Measurements from ENCODE around the gene PPFIA1.

Gene PPFIA1

GRCh38 chr11:70233511-70233934 is 37.0 kb upstream of the PPFIA1 start:
- Histone ChIP-seq H3K27me3 (ENCODE audit: control insufficient read depth in 1 of 2, insufficient read depth in 2 of 2, low read length in 2 of 2) (peaks cover 0 to 2% of the 10 kb centered on the region in 2 donors), H3K4me1 (ENCODE audit: control insufficient read depth in 1 of 2, insufficient read depth in 2 of 2, low read length in 2 of 2) (peaks cover 0 to 9% of the 10 kb centered on the region in 2 donors), H3K27ac (ENCODE audit: low read depth, low read length) (no peak overlapping the region), H3K9ac (ENCODE audit: low read depth in 1 of 2, low read length in 2 of 2) (no peak overlapping the region), H3K9me3 (ENCODE audit: control insufficient read depth in 1 of 2, low read length in 2 of 2) (no peaks in the 10 kb centered on the region), H3K36me3 (ENCODE audit: control insufficient read depth in 1 of 2, insufficient read depth in 2 of 2, low read length in 2 of 2) (no peaks in the 10 kb centered on the region), H3K4me3 (ENCODE audit: low read depth in 1 of 2, low read length in 2 of 2) (no peak overlapping the region)

GRCh38 chr11:70233962-70234361 is 36.5 kb upstream of the PPFIA1 start:
- Histone ChIP-seq H3K9ac (ENCODE audit: low read depth in 1 of 2, low read length in 2 of 2) (no peak overlapping the region), H3K27ac (ENCODE audit: low read depth, low read length) (no peak overlapping the region), H3K4me1 (ENCODE audit: control insufficient read depth in 1 of 2, insufficient read depth in 2 of 2, low read length in 2 of 2) (peaks cover 0 to 9% of the 10 kb centered on the region in 2 donors), H3K27me3 (ENCODE audit: control insufficient read depth in 1 of 2, insufficient read depth in 2 of 2, low read length in 2 of 2) (peaks cover 0 to 2% of the 10 kb centered on the region in 2 donors), H3K9me3 (ENCODE audit: control insufficient read depth in 1 of 2, low read length in 2 of 2) (no peaks in the 10 kb centered on the region), H3K4me3 (ENCODE audit: low read depth in 1 of 2, low read length in 2 of 2) (no peak overlapping the region), H3K36me3 (ENCODE audit: control insufficient read depth in 1 of 2, insufficient read depth in 2 of 2, low read length in 2 of 2) (no peaks in the 10 kb centered on the region)

- no peak overlapping the region for H3K27ac ChIP-seq (ENCODE audit: low read depth, low read length)
- no peak overlapping the region for H3K4me3 ChIP-seq (ENCODE audit: low read depth in 1 of 2, low read length in 2 of 2)
- no peaks in the 10 kb centered on the region for H3K36me3 ChIP-seq (ENCODE audit: control insufficient read depth in 1 of 2, insufficient read depth in 2 of 2, low read length in 2 of 2)
- H3K9ac ChIP-seq (ENCODE audit: low read depth in 1 of 2, low read length in 2 of 2), result no peak overlapping the region
- H3K27me3 ChIP-seq (ENCODE audit: control insufficient read depth in 1 of 2, insufficient read depth in 2 of 2, low read length in 2 of 2), result no peaks in the 10 kb centered on the region
- no peaks in the 10 kb centered on the region for H3K9me3 ChIP-seq (ENCODE audit: control insufficient read depth in 1 of 2, low read length in 2 of 2)
- H3K4me1 ChIP-seq (ENCODE audit: control insufficient read depth in 1 of 2, insufficient read depth in 2 of 2, low read length in 2 of 2), result no peaks in the 10 kb centered on the region
These were observed 30.2 kb upstream of the PPFIA1 start for GRCh38 chr11:70240337-70240736.

- Histone ChIP-seq H3K4me1 (ENCODE audit: control insufficient read depth in 1 of 2, insufficient read depth in 2 of 2, low read length in 2 of 2) (no peaks in the 10 kb centered on the region), H3K9me3 (ENCODE audit: control insufficient read depth in 1 of 2, low read length in 2 of 2) (no peaks in the 10 kb centered on the region), H3K4me3 (ENCODE audit: low read depth in 1 of 2, low read length in 2 of 2) (no peak overlapping the region), H3K9ac (ENCODE audit: low read depth in 1 of 2, low read length in 2 of 2) (no peak overlapping the region), H3K27ac (ENCODE audit: low read depth, low read length) (no peak overlapping the region), H3K27me3 (ENCODE audit: control insufficient read depth in 1 of 2, insufficient read depth in 2 of 2, low read length in 2 of 2) (no peaks in the 10 kb centered on the region), H3K36me3 (ENCODE audit: control insufficient read depth in 1 of 2, insufficient read depth in 2 of 2, low read length in 2 of 2) (no peaks in the 10 kb centered on the region)
These were observed 28.8 kb upstream of the PPFIA1 start for GRCh38 chr11:70241709-70242108.

GRCh38 chr11:70242885-70243284 is 27.6 kb upstream of the PPFIA1 start:
- H3K9me3 ChIP-seq (ENCODE audit: control insufficient read depth in 1 of 2, low read length in 2 of 2), result no peaks in the 10 kb centered on the region

GRCh38 chr11:70243912-70244652 is 26.4 kb upstream of the PPFIA1 start:
- H3K27me3 ChIP-seq (ENCODE audit: control insufficient read depth in 1 of 2, insufficient read depth in 2 of 2, low read length in 2 of 2), result no peaks in the 10 kb centered on the region
- H3K9me3 ChIP-seq (ENCODE audit: control insufficient read depth in 1 of 2, low read length in 2 of 2), result no peaks in the 10 kb centered on the region
- peaks cover 7 to 8% of the 10 kb centered on the region in 2 donors for H3K4me1 ChIP-seq (ENCODE audit: control insufficient read depth in 1 of 2, insufficient read depth in 2 of 2, low read length in 2 of 2)
- H3K4me3 ChIP-seq (ENCODE audit: low read depth in 1 of 2, low read length in 2 of 2), result no peak overlapping the region
- no peak overlapping the region for H3K27ac ChIP-seq (ENCODE audit: low read depth, low read length)
- no peak overlapping the region for H3K9ac ChIP-seq (ENCODE audit: low read depth in 1 of 2, low read length in 2 of 2)
- H3K36me3 ChIP-seq (ENCODE audit: control insufficient read depth in 1 of 2, insufficient read depth in 2 of 2, low read length in 2 of 2), result no peaks in the 10 kb centered on the region

More at GRCh38 chr11:70242885-70243284, 27.6 kb upstream of the PPFIA1 start:
- H3K4me3 ChIP-seq (ENCODE audit: low read depth in 1 of 2, low read length in 2 of 2), result no peak overlapping the region
- no peaks in the 10 kb centered on the region for H3K36me3 ChIP-seq (ENCODE audit: control insufficient read depth in 1 of 2, insufficient read depth in 2 of 2, low read length in 2 of 2)
- H3K27me3 ChIP-seq (ENCODE audit: control insufficient read depth in 1 of 2, insufficient read depth in 2 of 2, low read length in 2 of 2), result no peaks in the 10 kb centered on the region
- H3K27ac ChIP-seq (ENCODE audit: low read depth, low read length), result no peak overlapping the region
- H3K9ac ChIP-seq (ENCODE audit: low read depth in 1 of 2, low read length in 2 of 2), result no peak overlapping the region
- peaks cover 6 to 7% of the 10 kb centered on the region in 2 donors for H3K4me1 ChIP-seq (ENCODE audit: control insufficient read depth in 1 of 2, insufficient read depth in 2 of 2, low read length in 2 of 2)

- Histone ChIP-seq H3K4me1 (ENCODE audit: control insufficient read depth in 1 of 2, insufficient read depth in 2 of 2, low read length in 2 of 2) (peaks cover 7 to 8% of the 10 kb centered on the region in 2 donors), H3K9ac (ENCODE audit: low read depth in 1 of 2, low read length in 2 of 2) (no peak overlapping the region), H3K27ac (ENCODE audit: low read depth, low read length) (no peak overlapping the region), H3K9me3 (ENCODE audit: control insufficient read depth in 1 of 2, low read length in 2 of 2) (no peaks in the 10 kb centered on the region), H3K27me3 (ENCODE audit: control insufficient read depth in 1 of 2, insufficient read depth in 2 of 2, low read length in 2 of 2) (no peaks in the 10 kb centered on the region), H3K36me3 (ENCODE audit: control insufficient read depth in 1 of 2, insufficient read depth in 2 of 2, low read length in 2 of 2) (no peaks in the 10 kb centered on the region), H3K4me3 (ENCODE audit: low read depth in 1 of 2, low read length in 2 of 2) (no peak overlapping the region)
These were observed 25.8 kb upstream of the PPFIA1 start for GRCh38 chr11:70244698-70245097.

- Histone ChIP-seq H3K36me3 (ENCODE audit: control insufficient read depth in 1 of 2, insufficient read depth in 2 of 2, low read length in 2 of 2) (no peaks in the 10 kb centered on the region), H3K27me3 (ENCODE audit: control insufficient read depth in 1 of 2, insufficient read depth in 2 of 2, low read length in 2 of 2) (no peaks in the 10 kb centered on the region), H3K9me3 (ENCODE audit: control insufficient read depth in 1 of 2, low read length in 2 of 2) (no peaks in the 10 kb centered on the region), H3K4me1 (ENCODE audit: control insufficient read depth in 1 of 2, insufficient read depth in 2 of 2, low read length in 2 of 2) (peaks cover 7 to 8% of the 10 kb centered on the region in 2 donors), H3K27ac (ENCODE audit: low read depth, low read length) (no peak overlapping the region), H3K4me3 (ENCODE audit: low read depth in 1 of 2, low read length in 2 of 2) (no peak overlapping the region), H3K9ac (ENCODE audit: low read depth in 1 of 2, low read length in 2 of 2) (no peak overlapping the region)
These were observed 24.3 kb upstream of the PPFIA1 start for GRCh38 chr11:70246196-70246595.

GRCh38 chr11:70247042-70247709 is 23.3 kb upstream of the PPFIA1 start:
- Histone ChIP-seq H3K27ac (ENCODE audit: low read depth, low read length) (no peak overlapping the region), H3K36me3 (ENCODE audit: control insufficient read depth in 1 of 2, insufficient read depth in 2 of 2, low read length in 2 of 2) (no peaks in the 10 kb centered on the region), H3K4me1 (ENCODE audit: control insufficient read depth in 1 of 2, insufficient read depth in 2 of 2, low read length in 2 of 2) (peaks cover 7 to 8% of the 10 kb centered on the region in 2 donors), H3K9ac (ENCODE audit: low read depth in 1 of 2, low read length in 2 of 2) (no peak overlapping the region), H3K4me3 (ENCODE audit: low read depth in 1 of 2, low read length in 2 of 2) (no peak overlapping the region), H3K27me3 (ENCODE audit: control insufficient read depth in 1 of 2, insufficient read depth in 2 of 2, low read length in 2 of 2) (no peaks in the 10 kb centered on the region), H3K9me3 (ENCODE audit: control insufficient read depth in 1 of 2, low read length in 2 of 2) (no peaks in the 10 kb centered on the region)

GRCh38 chr11:70247710-70248072 is 22.8 kb upstream of the PPFIA1 start:
- Histone ChIP-seq H3K4me3 (ENCODE audit: low read depth in 1 of 2, low read length in 2 of 2) (no peak overlapping the region), H3K27me3 (ENCODE audit: control insufficient read depth in 1 of 2, insufficient read depth in 2 of 2, low read length in 2 of 2) (no peaks in the 10 kb centered on the region), H3K9ac (ENCODE audit: low read depth in 1 of 2, low read length in 2 of 2) (no peak overlapping the region), H3K27ac (ENCODE audit: low read depth, low read length) (no peak overlapping the region), H3K4me1 (ENCODE audit: control insufficient read depth in 1 of 2, insufficient read depth in 2 of 2, low read length in 2 of 2) (peaks cover 7 to 8% of the 10 kb centered on the region in 2 donors), H3K36me3 (ENCODE audit: control insufficient read depth in 1 of 2, insufficient read depth in 2 of 2, low read length in 2 of 2) (no peaks in the 10 kb centered on the region), H3K9me3 (ENCODE audit: control insufficient read depth in 1 of 2, low read length in 2 of 2) (no peaks in the 10 kb centered on the region)
